Uterus (tissue), 4 donors: Measurements from ENCODE around the gene ATG4B. TPM values are rescaled to one million over a fixed set of nuclear protein-coding genes. Genes with fewer than 3 reads are reported as not detected.
A peak's percentile ranks its signal among the peaks of the same experiment; 100 is the strongest.

Source experiments
- DNase-seq, 2 donors: peaks; one replicate each; pipeline ENCODE4 v3.0.0-alpha.2; 2019 to 2020
- H3K27ac ChIP-seq, 2 donors: fragments of 200-600 bp; sonication (generic); 1 replicate in 1 of 2; 2 replicates in 1 of 2; pipeline ENCODE4 v1.5.1; 2016 to 2018
- H3K27me3 ChIP-seq, 2 donors: fragments of 200-600 bp; sonication (generic); one replicate each; pipeline ENCODE4 v1.5.1; 2018 to 2019; ENCODE audit warnings: control low read depth in 1 of 2
- H3K36me3 ChIP-seq, 2 donors: fragments of 200-600 bp; sonication (generic); one replicate each; pipeline ENCODE4 v1.5.1; 2019; ENCODE audit warnings: control low read depth in 1 of 2
- H3K4me1 ChIP-seq, 2 donors: fragments of 200-600 bp; sonication (generic); one replicate each; pipeline ENCODE4 v1.5.1; 2018 to 2019; ENCODE audit warnings: control low read depth in 1 of 2
- H3K4me3 ChIP-seq, 2 donors: fragments of 200-600 bp; sonication (generic); 1 replicate in 1 of 2; 2 replicates in 1 of 2; pipeline ENCODE4 v1.5.1; 2018 to 2019; ENCODE audit warnings: mild to moderate bottlenecking in 1 of 2
- H3K9me3 ChIP-seq, 2 donors: fragments of 200-600 bp; sonication (generic); one replicate each; pipeline ENCODE4 v1.5.1; 2019; ENCODE audit warnings: control low read depth in 1 of 2
- CTCF ChIP-seq, 4 experiments: fragments of 200-600 bp in 2 of 4; fragments of 450-650 bp in 2 of 4; sonication (generic) in 2 of 4; IDR thresholded peaks; one replicate each; pipeline ENCODE4 v1.5.1; 2016 to 2019; ENCODE audit warnings: antibody characterized with exemption in 4 of 4, mild to moderate bottlenecking in 2 of 4, moderate library complexity in 1 of 4
- POLR2A ChIP-seq, 2 donors: fragments of 450-650 bp; IDR thresholded peaks; one replicate each; pipeline ENCODE4 v1.6.1; 2016; ENCODE audit warnings: antibody characterized with exemption in 2 of 2, mild to moderate bottlenecking in 1 of 2, moderate library complexity in 1 of 2
- intact Hi-C: fragments of 100-400 bp; cut with DNase I; formaldehyde crosslinking; loops from one replicate; pipeline ENCODE4 v1.15.1; 2023; ENCODE audit warnings: low total_unique reads
- total RNA-seq, 4 donors: library from RNA; depleted of rRNA in 3 of 4; stranded (reverse); fragments of >200 nt in 3 of 4; gene quantifications; one replicate each; pipeline versions ENCODE4 v1.1.0 to v1.2.4, GENCODE V29; 2014 to 2023
- donor health status: DM: yes; HTN: yes; CAD: no.

The ATG4B gene
- total RNA-seq, 4 donors from 2014 or later: 14.4 to 99.8 (median 56.7) TPM

- H3K36me3 ChIP-seq: no peaks in the 10 kb centered on the region
- DNase-seq: no peak
- H3K27ac ChIP-seq: no peak overlapping the region
- no peaks in the 10 kb centered on the region for H3K4me1 ChIP-seq
- no peak overlapping the region for H3K4me3 ChIP-seq
- TF ChIP-seq CTCF (IDR thresholded peaks at IDR 0.05): no peak
- no peak for TF ChIP-seq POLR2A (IDR thresholded peaks at IDR 0.05)
- intact Hi-C loops: no loop called here
- no peaks in the 10 kb centered on the region for H3K27me3 ChIP-seq
- no peaks in the 10 kb centered on the region for H3K9me3 ChIP-seq
Measured at GRCh38 chr2:241629762-241630435, 7.6 kb upstream of the ATG4B start.

- Histone ChIP-seq H3K27me3 (no peaks in the 10 kb centered on the region), H3K4me3 (no peak overlapping the region), H3K9me3 (no peaks in the 10 kb centered on the region), H3K27ac (no peak overlapping the region), H3K36me3 (no peaks in the 10 kb centered on the region), H3K4me1 (no peaks in the 10 kb centered on the region)
- intact Hi-C loops: no loop called here
- no peak for DNase-seq
- TF ChIP-seq POLR2A (IDR thresholded peaks at IDR 0.05) (no peak), CTCF (IDR thresholded peaks at IDR 0.05) (no peak)
Measured at GRCh38 chr2:241632478-241633325, 4.8 kb upstream of the ATG4B start.

GRCh38 chr2:241633561-241633960 lies 3.9 kb upstream of the ATG4B start:
- no peak for DNase-seq
- Histone ChIP-seq H3K9me3 (no peaks in the 10 kb centered on the region), H3K4me3 (no peak overlapping the region), H3K27me3 (no peaks in the 10 kb centered on the region), H3K27ac (no peak overlapping the region), H3K4me1 (peaks cover 0 to 5% of the 10 kb centered on the region in 2 donors), H3K36me3 (no peaks in the 10 kb centered on the region)
- intact Hi-C loops: no loop called here
- TF ChIP-seq CTCF (IDR thresholded peaks at IDR 0.05) (no peak), POLR2A (IDR thresholded peaks at IDR 0.05) (no peak)

GRCh38 chr2:241635756-241636155 lies 1.7 kb upstream of the ATG4B start:
- no peaks in the 10 kb centered on the region for H3K36me3 ChIP-seq
- peak overlapping the region; percentile 21 to 98 for H3K27ac ChIP-seq
- H3K9me3 ChIP-seq: no peaks in the 10 kb centered on the region
- no peak for TF ChIP-seq POLR2A (IDR thresholded peaks at IDR 0.05)
- TF ChIP-seq CTCF (IDR thresholded peaks at IDR 0.05): no peak
- no peak for DNase-seq
- no peaks in the 10 kb centered on the region for H3K27me3 ChIP-seq
- intact Hi-C loops: no loop called here
- H3K4me1 ChIP-seq: peaks cover 7 to 13% of the 10 kb centered on the region in 2 donors
- H3K4me3 ChIP-seq: peak overlapping the region; percentile 80 to 93
